ENCODE data around the gene PLCL2. TPM values are rescaled to one million over a fixed set of nuclear protein-coding genes. Genes with fewer than 3 reads are reported as not detected.

Gene PLCL2
- total and polyA plus RNA-seq, 2 donors (not counting 1 experiment from before 2014, with no cell fraction given): 4.0 to 11.9 TPM

GRCh38 chr3:16918683-16919025 is 33.9 kb downstream of the PLCL2 start:
- Histone ChIP-seq H3K36me3 (ENCODE audit: control insufficient read depth, insufficient read depth, low read length) (no peaks in the 10 kb centered on the region), H3K9ac (ENCODE audit: insufficient read depth, low read length) (no peak overlapping the region), H3K4me1 (ENCODE audit: control insufficient read depth, extremely low read depth, insufficient read depth, low read length) (peaks cover 6% of the 10 kb centered on the region), H3K27me3 (ENCODE audit: control insufficient read depth, insufficient read depth, low read length) (no peaks in the 10 kb centered on the region), H3K79me2 (ENCODE audit: control insufficient read depth, insufficient read depth, low read length) (no peaks in the 10 kb centered on the region), H2AFZ (ENCODE audit: low read length) (no peak overlapping the region), H3K9me3 (ENCODE audit: control insufficient read depth, insufficient read depth, low read depth, low read length) (no peaks in the 10 kb centered on the region), H3K4me2 (ENCODE audit: extremely low read depth, insufficient read depth, low read length) (no peak overlapping the region), H4K20me1 (ENCODE audit: control insufficient read depth, extremely low read depth, insufficient read depth, low read length) (no peaks in the 10 kb centered on the region), H3K27ac (ENCODE audit: insufficient read depth, low read length) (no peak overlapping the region), H3K4me3 (replicated peaks in 1 of 4; ENCODE audit: control extremely low read depth in 1 of 4, insufficient read depth in 1 of 4, low read depth in 3 of 4, low read length in 4 of 4) (no peak overlapping the region)
- no peak for DNase-seq (ENCODE audit: low read depth in 2 of 2)
- TF ChIP-seq, protein P1, sequence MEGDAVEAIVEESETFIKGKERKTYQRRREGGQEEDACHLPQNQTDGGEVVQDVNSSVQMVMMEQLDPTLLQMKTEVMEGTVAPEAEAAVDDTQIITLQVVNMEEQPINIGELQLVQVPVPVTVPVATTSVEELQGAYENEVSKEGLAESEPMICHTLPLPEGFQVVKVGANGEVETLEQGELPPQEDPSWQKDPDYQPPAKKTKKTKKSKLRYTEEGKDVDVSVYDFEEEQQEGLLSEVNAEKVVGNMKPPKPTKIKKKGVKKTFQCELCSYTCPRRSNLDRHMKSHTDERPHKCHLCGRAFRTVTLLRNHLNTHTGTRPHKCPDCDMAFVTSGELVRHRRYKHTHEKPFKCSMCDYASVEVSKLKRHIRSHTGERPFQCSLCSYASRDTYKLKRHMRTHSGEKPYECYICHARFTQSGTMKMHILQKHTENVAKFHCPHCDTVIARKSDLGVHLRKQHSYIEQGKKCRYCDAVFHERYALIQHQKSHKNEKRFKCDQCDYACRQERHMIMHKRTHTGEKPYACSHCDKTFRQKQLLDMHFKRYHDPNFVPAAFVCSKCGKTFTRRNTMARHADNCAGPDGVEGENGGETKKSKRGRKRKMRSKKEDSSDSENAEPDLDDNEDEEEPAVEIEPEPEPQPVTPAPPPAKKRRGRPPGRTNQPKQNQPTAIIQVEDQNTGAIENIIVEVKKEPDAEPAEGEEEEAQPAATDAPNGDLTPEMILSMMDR (conservative IDR thresholded peaks at IDR 0.05 in 1 of 2, IDR thresholded peaks at IDR 0.05 in 1 of 2; ENCODE audit: low read depth in 1 of 2, low read length in 2 of 2): no peak
- TF ChIP-seq EZH2 (IDR thresholded peaks at IDR 0.05; ENCODE audit: low read length, missing control alignments): no peak

- no peaks in the 10 kb centered on the region for H3K79me2 ChIP-seq (ENCODE audit: control insufficient read depth, insufficient read depth, low read length)
- DNase-seq (ENCODE audit: low read depth in 2 of 2): no peak
- H3K27ac ChIP-seq (ENCODE audit: insufficient read depth, low read length): no peak overlapping the region
- no peaks in the 10 kb centered on the region for H3K36me3 ChIP-seq (ENCODE audit: control insufficient read depth, insufficient read depth, low read length)
- H4K20me1 ChIP-seq (ENCODE audit: control insufficient read depth, extremely low read depth, insufficient read depth, low read length): no peaks in the 10 kb centered on the region
- H2AFZ ChIP-seq (ENCODE audit: low read length): no peak overlapping the region
- H3K4me3 ChIP-seq (replicated peaks in 1 of 4; ENCODE audit: control extremely low read depth in 1 of 4, insufficient read depth in 1 of 4, low read depth in 3 of 4, low read length in 4 of 4): no peak overlapping the region
- no peak overlapping the region for H3K4me2 ChIP-seq (ENCODE audit: extremely low read depth, insufficient read depth, low read length)
- H3K27me3 ChIP-seq (ENCODE audit: control insufficient read depth, insufficient read depth, low read length): no peaks in the 10 kb centered on the region
- no peak overlapping the region for H3K9ac ChIP-seq (ENCODE audit: insufficient read depth, low read length)
- no peak for TF ChIP-seq EZH2 (IDR thresholded peaks at IDR 0.05; ENCODE audit: low read length, missing control alignments)
- TF ChIP-seq, protein P1 (conservative IDR thresholded peaks at IDR 0.05 in 1 of 2, IDR thresholded peaks at IDR 0.05 in 1 of 2; ENCODE audit: low read depth in 1 of 2, low read length in 2 of 2): no peak
- H3K4me1 ChIP-seq (ENCODE audit: control insufficient read depth, extremely low read depth, insufficient read depth, low read length): no peaks in the 10 kb centered on the region
- no peaks in the 10 kb centered on the region for H3K9me3 ChIP-seq (ENCODE audit: control insufficient read depth, insufficient read depth, low read depth, low read length)
Observed at GRCh38 chr3:16923112-16923511, 38.4 kb downstream of the PLCL2 start.

- H3K79me2 ChIP-seq (ENCODE audit: control insufficient read depth, insufficient read depth, low read length): no peaks in the 10 kb centered on the region
- H4K20me1 ChIP-seq (ENCODE audit: control insufficient read depth, extremely low read depth, insufficient read depth, low read length): no peaks in the 10 kb centered on the region
- no peak for TF ChIP-seq EZH2 (IDR thresholded peaks at IDR 0.05; ENCODE audit: low read length, missing control alignments)
- TF ChIP-seq, protein P1 (conservative IDR thresholded peaks at IDR 0.05 in 1 of 2, IDR thresholded peaks at IDR 0.05 in 1 of 2; ENCODE audit: low read depth in 1 of 2, low read length in 2 of 2): no peak
- H3K9me3 ChIP-seq (ENCODE audit: control insufficient read depth, insufficient read depth, low read depth, low read length): no peaks in the 10 kb centered on the region
- no peaks in the 10 kb centered on the region for H3K36me3 ChIP-seq (ENCODE audit: control insufficient read depth, insufficient read depth, low read length)
- H3K9ac ChIP-seq (ENCODE audit: insufficient read depth, low read length): no peak overlapping the region
- H3K4me3 ChIP-seq (replicated peaks in 1 of 4; ENCODE audit: control extremely low read depth in 1 of 4, insufficient read depth in 1 of 4, low read depth in 3 of 4, low read length in 4 of 4): no peak overlapping the region
- H2AFZ ChIP-seq (ENCODE audit: low read length): no peak overlapping the region
- H3K4me1 ChIP-seq (ENCODE audit: control insufficient read depth, extremely low read depth, insufficient read depth, low read length): no peaks in the 10 kb centered on the region
- no peaks in the 10 kb centered on the region for H3K27me3 ChIP-seq (ENCODE audit: control insufficient read depth, insufficient read depth, low read length)
- DNase-seq (ENCODE audit: low read depth in 2 of 2): no peak
- H3K4me2 ChIP-seq (ENCODE audit: extremely low read depth, insufficient read depth, low read length): no peak overlapping the region
- no peak overlapping the region for H3K27ac ChIP-seq (ENCODE audit: insufficient read depth, low read length)
Observed at GRCh38 chr3:16927485-16927884, 42.7 kb downstream of the PLCL2 start.
